Mesenchymal stem cell (in vitro differentiated cells and primary cell): Measurements from ENCODE around the gene OR2T2.
"Not testable (repeated sequence)": the region's sequence is repeated elsewhere in the genome, so short reads cannot be mapped to it uniquely, and the experiment has no call there.

Experiments
- DNase-seq: peaks from one replicate; pipeline ENCODE4 v3.0.0-alpha.2; 2013
- H2AFZ ChIP-seq: one replicate; pipeline ENCODE4 v1.6.1; 2013; ENCODE audit warnings: low read depth, mild to moderate bottlenecking, control low read depth, inconsistent platforms, low read length, moderate library complexity
- H2AK5ac ChIP-seq: 2 replicates; pipeline ENCODE4 v1.6.1; 2013; ENCODE audit warnings: low read length, moderate library complexity, mild to moderate bottlenecking, inconsistent platforms; ENCODE audit not compliant: severe bottlenecking
- H2BK120ac ChIP-seq: one replicate; pipeline ENCODE4 v1.6.1; 2013; ENCODE audit warnings: low read depth, mild to moderate bottlenecking, inconsistent platforms, low read length, moderate library complexity
- H2BK12ac ChIP-seq, 2 experiments: one replicate each; pipeline ENCODE4 v1.6.1; 2013; ENCODE audit warnings: inconsistent platforms in 2 of 2, low read length in 2 of 2, mild to moderate bottlenecking in 2 of 2, moderate library complexity in 2 of 2, control low read depth in 1 of 2
- H2BK15ac ChIP-seq: one replicate; pipeline ENCODE4 v1.6.1; 2013; ENCODE audit warnings: mild to moderate bottlenecking, low read depth, inconsistent platforms; ENCODE audit not compliant: poor library complexity, severe bottlenecking
- H2BK5ac ChIP-seq: 2 replicates; pipeline ENCODE4 v1.6.1; 2013; ENCODE audit warnings: low read depth, mild to moderate bottlenecking, low read length, control low read depth, inconsistent platforms; ENCODE audit not compliant: poor library complexity, severe bottlenecking
- H3K14ac ChIP-seq, 2 experiments: one replicate each; pipeline ENCODE4 v1.6.1; 2013; ENCODE audit warnings: inconsistent platforms in 2 of 2, low read length in 2 of 2, control low read depth in 1 of 2, mild to moderate bottlenecking in 1 of 2, moderate library complexity in 1 of 2
- H3K18ac ChIP-seq, 2 experiments: one replicate each; pipeline ENCODE4 v1.6.1; 2013; ENCODE audit warnings: inconsistent platforms in 2 of 2, low read length in 2 of 2, control low read depth in 1 of 2, low read depth in 1 of 2, mild to moderate bottlenecking in 1 of 2
- H3K23ac ChIP-seq, 2 experiments: one replicate each; pipeline ENCODE4 v1.6.1; 2013; ENCODE audit warnings: inconsistent platforms in 2 of 2, low read length in 2 of 2, mild to moderate bottlenecking in 2 of 2, moderate library complexity in 2 of 2, control low read depth in 1 of 2
- H3K27ac ChIP-seq: 2 replicates; pipeline ENCODE4 v1.5.1; 2013; ENCODE audit warnings: mild to moderate bottlenecking, moderate library complexity, low read length, control low read depth, inconsistent platforms; ENCODE audit not compliant: poor library complexity, severe bottlenecking
- H3K27me3 ChIP-seq, 2 experiments: 2 replicates each; pipeline versions ENCODE4 v1.6.1 to v1.7.0; 2013; ENCODE audit warnings: low read length in 2 of 2, mild to moderate bottlenecking in 2 of 2, moderate library complexity in 2 of 2, control low read depth in 1 of 2, inconsistent platforms in 1 of 2; ENCODE audit not compliant: control insufficient read depth in 1 of 2, insufficient read depth in 1 of 2
- H3K36me3 ChIP-seq, 2 experiments: 2 replicates each; pipeline versions ENCODE4 v1.6.1 to v1.7.0; 2013; ENCODE audit warnings: low read length in 2 of 2, control low read depth in 1 of 2, inconsistent platforms in 1 of 2, low read depth in 1 of 2, mild to moderate bottlenecking in 1 of 2; ENCODE audit not compliant: insufficient read depth in 2 of 2, control insufficient read depth in 1 of 2
- H3K4ac ChIP-seq, 2 experiments: one replicate each; pipeline ENCODE4 v1.6.1; 2013; ENCODE audit warnings: inconsistent platforms in 2 of 2, low read length in 2 of 2, mild to moderate bottlenecking in 2 of 2, moderate library complexity in 2 of 2, control low read depth in 1 of 2, low read depth in 1 of 2
- H3K4me1 ChIP-seq: 2 replicates; pipeline ENCODE4 v1.6.1; 2013; ENCODE audit warnings: low read depth, low read length, control low read depth; ENCODE audit not compliant: control insufficient read depth, insufficient read depth
- H3K4me2 ChIP-seq: 2 replicates; pipeline ENCODE4 v1.6.1; 2013; ENCODE audit warnings: low read length, mild to moderate bottlenecking, inconsistent platforms; ENCODE audit not compliant: poor library complexity, severe bottlenecking
- H3K4me3 ChIP-seq, 2 experiments: 2 replicates each; pipeline versions ENCODE4 v1.5.1 to v1.7.0; 2013; ENCODE audit warnings: low read length in 2 of 2, mild to moderate bottlenecking in 2 of 2, control low read depth in 1 of 2, low read depth in 1 of 2; ENCODE audit not compliant: insufficient read depth in 1 of 2
- H3K79me1 ChIP-seq: replicated peaks from 2 replicates; pipeline ENCODE4 v1.6.1; 2013; ENCODE audit warnings: mild to moderate bottlenecking, control low read depth, low read length, inconsistent platforms; ENCODE audit not compliant: poor library complexity, severe bottlenecking
- H3K9ac ChIP-seq: 2 replicates; pipeline ENCODE4 v1.7.0; 2013; ENCODE audit warnings: mild to moderate bottlenecking, low read length, moderate library complexity
- H3K9me3 ChIP-seq: 2 replicates; pipeline ENCODE4 v1.7.0; 2013; ENCODE audit warnings: mild to moderate bottlenecking, low read length; ENCODE audit not compliant: control insufficient read depth
- H4K8ac ChIP-seq: one replicate; pipeline ENCODE4 v1.6.1; 2013; ENCODE audit warnings: inconsistent platforms, mild to moderate bottlenecking, low read length, moderate library complexity
- H4K91ac ChIP-seq: one replicate; pipeline ENCODE4 v1.6.1; 2013; ENCODE audit warnings: mild to moderate bottlenecking, low read length, inconsistent platforms
- WGBS: methylation state at CpG from one replicate; pipeline ENCODE4 v1.1.7; 2013; ENCODE audit warnings: mixed read lengths; 5-methylcytosine and 5-hydroxymethylcytosine counted together

OR2T2 gene

DNA sequence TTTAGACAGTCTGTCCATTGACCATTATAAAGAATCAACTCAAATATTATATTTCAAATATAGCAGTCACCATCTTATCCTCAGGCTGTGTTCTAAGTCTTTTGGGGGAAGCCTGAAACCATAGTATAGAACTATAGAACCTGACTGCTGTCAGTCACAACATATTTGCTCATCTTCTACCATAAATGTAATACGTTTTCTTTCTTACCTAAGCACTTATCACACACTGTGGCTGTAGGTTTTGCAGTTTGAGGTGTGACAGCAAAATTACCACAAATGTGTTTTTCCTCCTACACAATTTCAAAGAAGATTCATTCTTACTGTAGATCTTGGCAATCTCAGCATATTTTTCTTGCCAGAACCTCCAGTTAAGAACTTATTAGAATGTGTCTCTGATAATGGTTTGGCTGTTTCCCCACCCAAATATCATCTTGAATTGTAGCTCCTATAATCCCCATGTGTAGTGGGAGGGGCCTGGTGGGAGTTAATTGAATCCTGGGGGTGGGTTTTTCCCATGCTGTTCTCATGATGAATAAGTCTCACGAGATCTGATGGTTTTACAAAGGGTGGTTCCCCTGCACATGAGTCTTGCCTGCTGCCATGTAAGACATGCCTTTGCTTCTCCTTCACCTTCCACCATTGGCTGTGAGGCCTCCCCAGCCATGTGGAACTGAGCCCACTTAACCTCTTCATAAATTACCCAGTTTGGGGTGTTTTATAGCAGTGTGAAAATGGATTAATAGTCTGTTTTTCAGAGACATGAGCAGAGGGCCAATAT, 2.7 kb upstream of the OR2T2 start:
- not testable (repeated sequence) for H3K9ac ChIP-seq, H2AFZ ChIP-seq, H2BK120ac ChIP-seq, H4K8ac ChIP-seq, H3K23ac ChIP-seq, H2BK15ac ChIP-seq, H3K4me2 ChIP-seq, H3K4me3 ChIP-seq, H2BK5ac ChIP-seq, H3K14ac ChIP-seq, H3K27ac ChIP-seq, H4K91ac ChIP-seq, H3K27me3 ChIP-seq, H3K18ac ChIP-seq, DNase-seq, H2AK5ac ChIP-seq, H2BK12ac ChIP-seq, H3K79me1 ChIP-seq, H3K4ac ChIP-seq, H3K9me3 ChIP-seq, H3K4me1 ChIP-seq, H3K36me3 ChIP-seq
- no CpG with 5 or more reads among the region's 2 CpGs for WGBS

DNA sequence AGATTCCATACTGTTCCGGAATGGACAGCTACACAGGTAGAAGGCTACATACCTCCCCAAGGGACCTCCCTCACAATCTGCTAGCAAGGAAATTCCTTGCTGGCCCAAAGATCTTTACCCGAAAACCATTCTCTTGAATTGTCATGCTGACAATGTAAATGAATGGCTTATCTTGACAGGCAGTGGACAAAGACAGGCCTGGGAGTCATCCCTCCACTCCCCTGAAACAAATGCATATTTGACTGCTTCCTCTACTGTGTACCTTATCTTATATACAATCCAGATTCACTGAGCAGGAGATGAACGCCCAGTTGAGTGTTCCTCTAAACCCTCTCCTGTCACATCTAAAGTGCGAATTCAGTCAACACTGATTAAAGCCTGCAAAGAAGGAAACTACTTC, 834 bp upstream of the OR2T2 start:
- not testable (repeated sequence) for H3K27ac ChIP-seq, H3K4me2 ChIP-seq, H3K14ac ChIP-seq, H3K4me3 ChIP-seq, H3K18ac ChIP-seq, H4K91ac ChIP-seq, H2BK5ac ChIP-seq, H3K79me1 ChIP-seq, H2BK15ac ChIP-seq, H3K4me1 ChIP-seq, H3K23ac ChIP-seq, H2AFZ ChIP-seq, DNase-seq, H3K9ac ChIP-seq, H3K36me3 ChIP-seq, H2BK12ac ChIP-seq, H3K27me3 ChIP-seq, H2BK120ac ChIP-seq, H3K4ac ChIP-seq, H2AK5ac ChIP-seq, H4K8ac ChIP-seq, H3K9me3 ChIP-seq
- WGBS = 79% methylated on average over 4 of the region's 4 CpGs

DNA sequence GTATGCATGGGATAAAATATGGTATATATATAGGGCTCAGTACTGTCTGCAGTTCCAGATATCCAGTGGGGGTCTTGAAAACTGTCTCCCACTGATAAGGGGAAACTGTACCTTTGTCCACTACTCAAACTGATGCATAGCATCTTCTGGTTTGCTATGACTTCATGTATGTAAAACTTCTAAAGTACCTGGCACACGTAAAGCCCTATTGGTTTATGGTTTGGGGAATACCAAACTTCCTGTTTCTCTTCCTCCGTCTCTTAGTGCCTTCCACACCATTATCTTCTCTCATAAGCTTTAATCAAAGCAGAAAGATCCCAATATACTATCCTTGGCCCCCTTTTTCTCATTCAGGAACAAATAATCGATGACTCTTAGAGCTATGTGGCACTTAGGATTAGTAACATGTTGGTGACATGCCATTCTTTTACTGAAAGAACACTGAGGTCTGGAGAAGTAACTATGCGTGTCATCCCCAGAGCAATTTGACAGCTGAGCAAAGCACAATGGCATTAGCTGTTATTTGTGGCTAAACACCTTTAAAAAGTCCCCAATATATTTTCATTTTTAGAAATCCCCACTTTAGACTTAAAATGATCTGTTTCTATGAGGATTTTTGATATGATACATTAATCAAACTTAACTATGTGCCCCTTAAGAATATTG, 3.1 kb downstream of the OR2T2 start:
- no CpG with 5 or more reads among the region's 4 CpGs for WGBS
- DNase-seq, H2BK5ac ChIP-seq, H3K14ac ChIP-seq, H3K4me2 ChIP-seq, H2BK12ac ChIP-seq, H4K91ac ChIP-seq, H2AK5ac ChIP-seq, H3K18ac ChIP-seq, H2BK120ac ChIP-seq, H2AFZ ChIP-seq, H3K23ac ChIP-seq, H2BK15ac ChIP-seq, H3K9me3 ChIP-seq, H3K4ac ChIP-seq, H3K9ac ChIP-seq, H3K4me3 ChIP-seq, H3K4me1 ChIP-seq, H3K27ac ChIP-seq, H3K27me3 ChIP-seq, H3K36me3 ChIP-seq, H3K79me1 ChIP-seq, H4K8ac ChIP-seq: not testable (repeated sequence)

DNA sequence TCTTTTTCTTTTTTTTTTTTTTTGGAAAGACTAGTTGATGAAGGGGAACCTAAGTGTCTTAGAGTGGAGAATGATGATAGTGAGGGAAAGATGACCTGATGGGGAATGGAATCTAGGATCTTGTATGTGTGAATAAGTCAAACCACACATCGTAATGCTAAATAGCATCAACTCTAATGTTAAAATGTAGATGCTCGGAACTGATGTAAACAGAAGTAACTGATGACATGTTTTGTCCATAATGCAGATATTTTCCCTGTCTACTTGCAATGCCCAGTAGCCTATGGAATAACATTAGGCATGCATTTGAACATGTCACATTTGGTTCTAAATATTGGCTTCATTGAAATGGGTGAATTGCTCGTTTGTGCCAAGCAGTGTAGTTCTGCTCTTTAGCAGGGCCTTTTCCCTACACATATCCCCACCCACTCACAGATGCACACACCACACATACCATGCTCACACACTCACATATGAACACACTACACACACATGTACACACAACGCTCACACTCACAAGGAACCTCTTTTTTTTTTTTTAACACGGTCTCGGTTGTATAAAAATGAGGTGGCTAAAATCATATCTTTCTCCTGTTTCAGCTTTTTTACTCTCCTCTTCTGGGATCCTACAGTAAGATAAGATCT, 4.5 kb downstream of the OR2T2 start:
- not testable (repeated sequence) for H3K4ac ChIP-seq, H4K8ac ChIP-seq, H2BK12ac ChIP-seq, H2AFZ ChIP-seq, DNase-seq, H3K36me3 ChIP-seq, H3K14ac ChIP-seq, H2BK120ac ChIP-seq, H3K79me1 ChIP-seq, H3K27ac ChIP-seq, H2AK5ac ChIP-seq, H3K23ac ChIP-seq, H2BK15ac ChIP-seq, H3K4me3 ChIP-seq, H4K91ac ChIP-seq, H3K9ac ChIP-seq, H3K9me3 ChIP-seq, H3K27me3 ChIP-seq, H2BK5ac ChIP-seq, H3K4me2 ChIP-seq, H3K4me1 ChIP-seq, H3K18ac ChIP-seq
- no CpG with 5 or more reads among the region's 6 CpGs for WGBS
